ENCODE results near the gene LRRC3C.

Gene LRRC3C

GRCh38 chr17:39950871-39951348 is 23.4 kb downstream of the LRRC3C start:
- no peak for DNase-seq

GRCh38 chr17:39951924-39952679 is 24.6 kb downstream of the LRRC3C start:
- DNase-seq, result no peak

GRCh38 chr17:39952680-39953470 is 25.3 kb downstream of the LRRC3C start:
- peak; percentile 89 to 92 for DNase-seq

- no peak for DNase-seq
Observed at GRCh38 chr17:39953471-39953888, 25.9 kb downstream of the LRRC3C start.

GRCh38 chr17:39954876-39955275 is 27.3 kb downstream of the LRRC3C start:
- no peak for DNase-seq

GRCh38 chr17:39955726-39956225 is 28.2 kb downstream of the LRRC3C start:
- no peak for DNase-seq

GRCh38 chr17:39960524-39961041 is 33.1 kb downstream of the LRRC3C start:
- no peak for DNase-seq

- DNase-seq, result peak in 1 of 2 donors; percentile 23
Observed at GRCh38 chr17:39962642-39963220, 35.2 kb downstream of the LRRC3C start, which contains the start of gene GSDMA. Gene GSDMA, plus strand, starts transcription at chr17:39963004. Its CDS starts 2,684 bp downstream, at chr17:39965688.

GRCh38 chr17:39963829-39964228 is 36.3 kb downstream of the LRRC3C start:
- no peak for DNase-seq

- DNase-seq, result no peak
Observed at GRCh38 chr17:39965017-39965699, 37.6 kb downstream of the LRRC3C start.

- DNase-seq, result no peak
Observed at GRCh38 chr17:39966771-39967170, 39.2 kb downstream of the LRRC3C start.

- no peak for DNase-seq
Observed at GRCh38 chr17:39968761-39969160, 41.2 kb downstream of the LRRC3C start.

GRCh38 chr17:39969375-39969774 is 41.8 kb downstream of the LRRC3C start:
- no peak for DNase-seq

- DNase-seq, result no peak
Observed at GRCh38 chr17:39970157-39970692, 42.7 kb downstream of the LRRC3C start.

- no peak for DNase-seq
Observed at GRCh38 chr17:39971076-39971603, 43.6 kb downstream of the LRRC3C start.

- DNase-seq, result no peak
Observed at GRCh38 chr17:39972271-39972670, 44.7 kb downstream of the LRRC3C start.

GRCh38 chr17:39973496-39973895 is 46.0 kb downstream of the LRRC3C start:
- no peak for DNase-seq

- no peak for DNase-seq
Observed at GRCh38 chr17:39974433-39974832, 46.9 kb downstream of the LRRC3C start.

- DNase-seq, result no peak
Observed at GRCh38 chr17:39975801-39976200, 48.3 kb downstream of the LRRC3C start.

- DNase-seq, result no peak
Observed at GRCh38 chr17:39979016-39979670, 51.6 kb downstream of the LRRC3C start.

GRCh38 chr17:39979893-39980350 is 52.4 kb downstream of the LRRC3C start:
- DNase-seq, result peak; percentile 18 to 37
